NCI-H2171 treated with DMSO at 0.1 percent for 48 hours (cell line): ENCODE results near the gene KRT38.
"Not testable (repeated sequence)": the region's sequence is repeated elsewhere in the genome, so short reads cannot be mapped to it uniquely, and the experiment has no call there.

Source experiments
- DNase-seq: peaks from one replicate; lab custom pipeline; 2025; lab: John Stamatoyannopoulos, UW

KRT38 gene

DNA sequence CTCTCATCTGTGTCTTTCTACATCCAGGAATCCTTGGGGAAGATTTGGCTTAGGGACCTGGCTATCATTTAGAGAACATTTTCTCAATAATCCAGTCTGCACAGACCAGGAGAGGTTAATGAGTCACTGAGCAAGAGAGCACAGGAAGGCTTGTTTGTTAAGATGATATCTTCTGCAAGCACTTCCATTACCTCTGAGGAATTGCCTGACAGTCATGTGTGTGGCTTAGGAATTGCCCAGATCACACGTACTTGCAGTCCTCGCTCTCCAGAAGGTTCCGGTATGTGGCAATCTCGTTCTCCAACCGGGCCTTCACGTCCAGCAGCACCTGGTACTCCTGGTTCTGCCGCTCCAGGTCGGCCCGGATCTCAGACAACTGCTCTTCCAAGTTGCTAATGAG lies 19.7 kb downstream of the KRT38 start:
- DNase-seq, result no peak

- DNase-seq, result no peak
Measured at GRCh38 chr17:41420134-41420533, 20.6 kb downstream of the KRT38 start.

GRCh38 chr17:41419716-41420115 lies 21.1 kb downstream of the KRT38 start:
- no peak for DNase-seq

DNA sequence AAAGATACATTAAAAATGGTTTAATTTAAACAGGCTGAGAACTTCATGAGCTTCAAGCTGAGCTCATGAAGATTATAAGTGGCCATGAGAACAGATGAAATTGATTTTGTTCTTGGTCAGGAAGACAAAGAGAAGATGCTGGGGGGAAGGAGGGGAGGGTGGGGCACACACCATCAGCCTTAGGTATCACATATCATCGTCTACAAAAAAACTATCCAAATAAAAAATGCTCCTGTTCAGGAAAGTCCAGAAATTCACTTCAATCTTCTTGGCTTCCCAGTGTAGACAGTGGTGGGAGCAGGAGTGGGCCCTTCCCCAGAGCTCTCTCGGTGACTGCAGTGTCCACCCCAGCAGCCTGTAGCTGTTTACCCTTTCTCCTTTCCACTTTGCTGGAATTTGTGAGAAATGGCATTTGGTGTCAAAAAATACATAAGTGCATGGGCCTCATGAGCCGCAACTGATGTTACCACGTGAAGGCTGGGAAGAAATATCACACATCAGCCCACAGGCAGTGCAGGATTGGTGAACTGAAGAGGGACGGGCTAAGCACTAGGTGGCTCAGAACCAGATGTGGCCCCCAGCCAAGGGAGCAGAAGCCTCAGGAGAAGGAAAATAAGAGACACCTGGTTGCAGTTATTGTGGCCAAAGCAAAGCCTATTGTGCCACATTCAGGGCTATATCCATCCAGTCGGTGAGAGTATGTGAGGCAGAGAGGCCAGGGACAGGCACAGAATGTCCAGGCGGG lies 22.5 kb downstream of the KRT38 start:
- DNase-seq, result no peak

- no peak for DNase-seq
Measured at GRCh38 chr17:41417576-41418015, 23.2 kb downstream of the KRT38 start.

- no peak for DNase-seq
Measured at GRCh38 chr17:41417127-41417526, 23.7 kb downstream of the KRT38 start.

DNA sequence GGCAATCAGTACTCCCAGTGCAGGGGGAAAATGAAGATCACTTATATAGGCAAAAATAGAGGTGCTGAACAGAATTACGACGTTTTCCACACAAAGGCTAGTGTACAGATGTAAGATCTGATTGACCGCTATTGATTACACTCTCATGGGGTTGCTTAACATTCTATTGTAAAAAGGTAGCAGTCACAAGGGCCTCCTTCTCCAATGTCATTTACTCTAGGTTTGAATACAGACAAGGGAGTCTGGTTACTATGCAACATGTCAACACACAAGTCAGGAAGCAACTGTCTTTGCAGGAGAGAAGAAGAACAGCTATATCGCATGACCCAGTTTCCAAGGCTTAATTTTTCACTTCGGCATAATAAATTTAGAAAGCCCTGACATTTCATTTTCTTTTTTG lies 24.3 kb downstream of the KRT38 start:
- DNase-seq, result no peak

DNA sequence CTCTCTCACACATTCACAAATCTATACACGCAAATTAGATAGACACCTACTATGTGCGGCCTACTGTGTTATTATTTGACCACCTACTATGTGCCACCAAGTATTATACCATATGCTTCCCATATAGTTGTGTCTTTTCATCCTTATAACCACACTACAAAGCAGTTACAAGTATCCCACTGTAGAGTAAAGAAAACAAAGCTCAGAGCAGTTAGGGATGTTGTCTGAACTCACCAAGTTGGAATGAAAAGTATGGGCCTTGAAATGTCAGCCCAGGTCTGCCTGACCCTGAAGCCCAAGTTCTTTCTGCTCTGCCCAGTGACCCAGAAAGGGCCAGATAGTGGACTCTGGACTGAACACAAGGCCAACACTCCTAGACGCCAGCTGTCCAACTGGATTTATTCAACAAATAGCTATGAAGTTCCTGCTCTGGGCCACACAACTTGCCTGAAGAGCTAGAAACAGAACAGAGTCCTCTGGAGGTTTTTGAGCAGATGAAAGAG lies 24.9 kb downstream of the KRT38 start:
- DNase-seq, result no peak

GRCh38 chr17:41415411-41415810 lies 25.4 kb downstream of the KRT38 start:
- DNase-seq, result no peak

DNA sequence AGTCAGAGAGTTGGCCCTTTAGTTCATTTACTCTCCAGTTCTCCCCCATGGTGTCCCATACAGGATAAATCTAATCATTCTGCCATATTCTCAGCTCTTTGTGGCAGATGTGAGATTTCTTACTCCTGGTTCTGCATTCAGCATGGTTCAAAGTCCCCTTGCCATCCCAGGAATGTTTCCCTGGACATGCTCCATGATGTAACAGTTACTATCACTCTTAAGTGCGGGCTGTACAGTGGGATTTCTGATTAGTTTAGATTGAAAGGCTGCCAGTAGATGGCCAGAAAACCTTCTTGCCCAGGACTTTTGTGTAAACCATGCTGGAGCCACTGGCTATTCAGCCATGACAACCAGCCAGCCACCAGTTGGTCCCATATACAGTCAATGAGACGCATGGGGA lies 26.8 kb downstream of the KRT38 start:
- DNase-seq, result no peak

DNA sequence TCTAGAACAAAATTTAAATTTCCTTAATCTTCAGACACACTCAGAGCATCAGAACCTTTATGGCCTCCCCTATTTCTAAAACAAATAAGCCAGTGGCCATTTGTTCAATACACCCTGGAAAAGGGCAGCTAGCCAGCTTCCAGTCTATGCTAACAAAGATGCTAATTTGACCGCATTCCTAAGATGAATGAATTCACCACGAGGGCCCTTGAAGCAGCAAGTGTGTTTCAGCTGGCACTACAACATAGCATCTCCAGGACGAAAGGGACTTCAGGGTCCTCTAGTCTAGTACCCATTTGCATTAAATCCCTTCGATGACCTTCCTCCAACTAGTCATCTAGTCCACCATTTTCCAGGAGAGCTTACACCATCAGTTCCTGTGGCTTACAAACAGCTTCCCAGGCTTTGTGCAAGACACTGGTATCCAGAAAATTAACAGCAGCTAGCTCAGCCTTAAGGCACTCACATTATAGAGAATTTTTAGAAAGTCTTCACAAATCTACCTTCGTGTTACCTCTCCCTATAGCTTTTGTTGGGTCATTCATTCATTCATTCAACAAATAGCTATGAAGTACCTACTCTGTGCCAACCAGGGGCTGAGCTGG lies 27.3 kb downstream of the KRT38 start:
- no peak for DNase-seq

GRCh38 chr17:41411072-41411840 lies 29.5 kb downstream of the KRT38 start:
- no peak for DNase-seq

- DNase-seq, result no peak
Measured at GRCh38 chr17:41407226-41407625, 33.6 kb downstream of the KRT38 start.

DNA sequence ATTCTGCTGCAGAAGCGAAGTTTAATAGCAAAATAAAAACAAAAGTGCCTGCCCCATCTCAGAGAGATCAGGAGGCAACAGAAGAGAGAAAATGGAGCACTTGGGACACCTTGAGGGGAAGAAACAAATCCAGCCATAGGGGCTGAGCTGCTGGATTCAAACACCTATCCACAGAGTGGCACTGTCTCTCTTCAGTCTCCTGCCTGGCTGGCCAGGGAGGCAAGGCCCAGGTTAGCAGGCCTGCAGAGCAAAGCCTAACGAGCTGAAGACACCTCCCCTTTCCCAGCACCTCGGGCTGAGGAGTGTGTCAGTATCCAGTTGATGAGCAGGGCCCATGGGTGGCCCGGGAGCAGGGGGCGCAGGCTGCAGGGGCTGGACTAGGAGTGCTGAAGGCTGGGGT lies 34.6 kb downstream of the KRT38 start:
- no peak for DNase-seq

DNA sequence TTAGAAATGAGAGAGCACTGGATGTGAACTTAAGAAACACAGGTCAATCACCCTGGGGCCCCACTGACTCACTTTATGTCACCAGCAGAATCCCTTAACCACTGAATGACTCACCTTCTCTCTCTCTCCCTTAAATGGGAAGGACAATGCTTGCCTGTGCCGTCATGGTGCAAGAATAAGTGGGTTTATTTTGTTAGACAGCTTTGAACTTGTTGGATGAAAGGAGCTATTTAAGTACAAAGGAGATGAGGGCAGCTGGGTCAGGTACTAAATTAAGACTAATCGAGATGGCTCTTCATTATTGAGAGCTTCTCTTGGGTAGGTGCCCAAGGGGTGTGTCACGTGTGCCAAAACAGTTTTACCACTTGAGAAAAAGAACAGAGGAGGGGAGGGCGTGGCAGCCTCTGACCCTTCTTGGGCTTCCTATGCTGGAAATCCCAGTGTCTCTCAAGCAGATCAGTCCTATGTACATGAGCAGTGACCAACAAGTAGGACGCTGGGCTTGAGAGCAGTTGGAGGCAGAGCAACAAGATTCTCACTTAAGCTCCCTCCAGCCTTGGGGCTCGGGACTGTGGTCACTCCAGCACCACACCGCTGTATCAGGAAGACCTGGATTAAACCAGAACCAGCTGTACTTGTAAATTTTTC lies 36.6 kb downstream of the KRT38 start:
- DNase-seq, result no peak

DNA sequence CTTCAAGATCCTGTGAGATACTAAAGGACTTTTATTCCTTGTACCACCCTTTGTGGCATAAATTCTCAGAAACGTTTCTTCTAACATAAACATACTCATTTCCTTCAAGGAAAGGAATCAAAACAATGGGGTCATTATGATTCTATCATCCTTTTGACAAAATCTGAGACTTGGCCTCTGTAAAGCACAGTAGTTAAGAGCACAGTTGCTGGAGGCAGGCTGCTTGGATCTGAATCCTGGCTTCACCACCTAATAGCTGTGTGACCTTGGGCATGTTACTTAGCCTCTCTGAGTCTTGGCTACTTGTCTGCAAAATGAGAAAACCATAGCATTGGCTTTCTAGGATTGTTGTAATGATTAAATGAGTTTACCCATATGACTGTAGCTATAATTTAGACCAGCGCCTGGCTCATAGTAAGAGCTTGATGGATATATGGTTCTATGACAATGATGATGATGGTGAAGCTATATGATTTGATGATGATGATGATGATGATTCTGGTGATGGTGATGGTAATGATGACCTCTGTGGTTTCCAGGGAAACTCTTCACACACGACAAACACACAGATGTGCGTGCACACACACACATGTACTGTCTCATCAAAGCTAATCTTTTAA lies 37.3 kb downstream of the KRT38 start:
- DNase-seq, result no peak

DNA sequence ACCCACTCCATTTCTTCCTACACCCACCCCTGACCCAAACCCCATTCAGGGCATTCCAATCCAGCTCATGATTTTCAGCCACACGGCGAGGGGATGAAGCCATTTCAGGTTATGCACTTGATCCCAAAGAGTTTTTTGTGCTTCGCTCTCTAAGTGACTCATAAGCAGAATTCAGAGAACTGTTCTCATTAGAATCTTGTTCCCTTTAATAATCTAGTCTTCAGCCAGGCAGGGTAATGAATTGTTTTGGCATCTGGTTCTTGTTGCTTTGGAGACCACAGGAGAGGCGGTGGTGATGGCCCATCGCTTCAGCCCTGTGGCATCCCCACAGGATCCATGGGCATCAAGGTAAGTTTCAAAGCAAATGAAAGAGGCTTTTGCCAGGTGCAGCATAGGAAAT lies 38.6 kb downstream of the KRT38 start:
- DNase-seq, result no peak

DNA sequence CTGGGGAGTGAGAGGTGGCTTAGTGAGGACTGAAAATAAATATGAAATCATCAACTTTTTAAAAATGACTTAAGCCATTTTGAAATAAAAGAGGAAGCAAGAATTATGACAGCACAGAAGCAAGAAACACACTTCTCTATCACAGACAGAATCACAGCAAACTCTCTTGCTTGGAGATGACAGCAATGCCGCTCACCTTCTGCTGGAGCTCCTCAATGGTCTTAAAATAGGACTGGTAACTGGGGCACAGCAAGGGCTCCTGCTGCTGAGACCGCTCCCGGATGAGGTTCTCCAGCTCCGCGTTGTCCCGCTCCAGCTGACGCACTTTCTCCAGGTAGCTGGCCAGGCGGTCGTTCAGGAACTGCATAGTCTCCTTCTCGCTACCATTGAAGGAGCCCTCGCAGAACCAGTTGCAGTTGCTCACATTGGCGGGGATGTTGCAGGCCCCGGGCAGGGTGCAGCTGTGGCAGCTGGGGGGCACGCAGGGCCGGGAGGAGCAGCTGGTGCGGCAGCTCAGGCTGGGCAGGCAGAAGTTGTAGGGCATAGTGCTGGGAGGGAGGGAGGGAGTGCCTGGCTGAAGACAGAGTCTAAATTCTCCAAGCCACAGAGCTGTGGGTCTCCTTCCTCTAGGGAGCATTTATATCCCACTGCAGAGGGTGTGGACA lies 43.7 kb downstream of the KRT38 start, which contains the start of gene KRT31:
TSS of gene KRT31 (minus strand) at position 613 of the 665 bp plus-strand sequence. CDS start at position 544, 69 bp downstream.
- no peak for DNase-seq

DNA sequence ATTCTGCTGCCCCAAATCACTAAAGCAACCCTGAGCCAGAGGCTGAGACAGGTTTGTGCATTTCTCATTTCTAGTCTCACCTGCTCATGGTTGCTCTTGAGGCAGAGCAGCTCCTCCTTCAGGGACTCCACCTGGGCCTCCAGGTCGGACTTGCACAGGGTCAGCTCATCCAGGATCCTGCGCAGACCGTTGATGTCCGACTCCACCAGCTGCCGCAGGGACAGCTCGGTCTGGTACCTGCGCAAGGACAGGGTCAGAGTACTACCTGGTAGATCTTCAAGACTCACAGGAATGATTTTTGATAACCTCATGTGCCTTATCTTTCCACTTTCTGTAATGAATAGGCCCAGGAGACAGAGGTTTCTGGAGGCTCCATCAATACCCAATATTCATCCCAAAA lies 44.4 kb downstream of the KRT38 start:
- DNase-seq, result no peak

DNA sequence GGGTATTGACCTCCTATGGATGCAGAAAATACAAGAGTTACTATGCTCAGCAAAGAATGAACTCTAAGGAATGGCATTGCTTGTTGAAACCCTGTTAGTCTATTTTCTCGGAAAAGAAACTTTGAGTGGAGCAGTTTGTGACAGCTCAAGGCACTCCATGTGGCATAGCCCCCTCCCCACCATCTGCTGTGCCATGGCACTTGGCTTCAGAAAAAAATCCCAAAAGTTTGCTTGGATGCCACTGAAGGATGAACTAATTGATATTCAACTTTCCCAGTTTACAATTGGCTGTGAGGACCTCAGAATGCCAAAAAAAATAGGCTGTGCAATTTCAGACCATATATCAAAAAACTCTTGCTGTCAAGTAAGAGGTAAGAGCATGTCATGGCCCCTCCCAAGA lies 45.2 kb downstream of the KRT38 start:
- no peak for DNase-seq

GRCh38 chr17:41395044-41395443 lies 45.7 kb downstream of the KRT38 start:
- DNase-seq, result not testable (repeated sequence)
